Stimulated activated CD8-positive, alpha-beta memory T cell treated with anti-CD3 and anti-CD28 coated beads, Interleukin-2, amount 100 ng/mL, for 48 hours (primary cell): Measurements from ENCODE around the gene SRF.

Experiments used
- DNase-seq, 2 donors: peaks; one replicate each; pipeline ENCODE4 v3.0.0-alpha.2; 2020; ENCODE audit warnings: low read depth in 2 of 2

Gene SRF

DNA sequence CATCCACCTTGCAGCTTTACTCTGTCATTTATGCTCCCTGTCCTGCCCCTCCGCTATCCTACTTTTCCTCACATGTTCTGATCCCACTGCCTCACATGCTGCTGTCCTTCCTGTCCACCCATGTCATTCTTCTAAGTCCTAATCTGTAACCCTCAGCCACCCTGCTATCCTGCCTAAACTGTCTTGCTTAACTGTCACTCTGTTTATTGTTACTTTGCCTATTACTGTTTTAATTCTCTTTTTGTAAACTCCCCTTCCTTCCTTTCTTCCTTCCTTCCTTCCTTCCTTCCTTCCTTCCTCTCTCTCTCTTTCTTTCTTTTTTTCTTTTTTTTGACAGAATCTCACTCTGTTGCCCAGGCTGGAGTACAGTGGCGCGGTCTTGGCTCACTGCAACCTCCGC lies 12.4 kb downstream of the SRF start:
- DNase-seq, result no peak

DNA sequence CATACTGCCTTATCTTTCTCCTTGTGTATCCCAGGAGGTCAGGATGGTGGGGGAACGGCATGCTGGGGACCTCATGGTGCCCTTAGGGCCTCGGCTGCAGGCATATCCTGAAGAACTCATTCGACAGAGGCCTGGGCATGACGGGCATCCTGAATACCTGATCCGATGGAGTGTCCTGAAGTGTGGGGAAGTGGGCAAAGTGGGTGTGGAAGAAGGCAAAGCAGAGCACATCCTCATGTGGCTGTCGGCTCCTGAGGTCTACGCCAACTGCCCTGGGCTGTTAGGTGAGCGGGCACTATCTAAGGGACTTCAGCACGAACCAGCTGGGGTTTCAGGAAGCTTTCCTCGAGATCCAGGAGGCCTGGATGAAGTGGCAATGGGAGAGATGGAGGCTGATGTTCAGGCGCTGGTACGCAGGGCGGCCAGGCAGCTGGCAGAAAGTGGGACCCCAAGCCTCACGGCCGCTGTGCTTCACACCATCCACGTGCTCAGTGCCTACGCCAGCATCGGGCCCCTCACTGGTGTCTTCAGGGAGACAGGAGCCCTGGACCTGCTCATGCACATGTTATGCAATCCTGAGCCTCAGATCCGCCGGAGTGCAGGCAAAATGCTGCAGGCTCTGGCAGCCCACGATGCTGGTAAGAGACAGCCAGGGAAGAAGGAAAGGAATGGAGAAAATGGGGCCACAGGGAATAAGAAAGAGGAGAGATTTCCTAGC lies 13.4 kb downstream of the SRF start:
- DNase-seq, result no peak

DNA sequence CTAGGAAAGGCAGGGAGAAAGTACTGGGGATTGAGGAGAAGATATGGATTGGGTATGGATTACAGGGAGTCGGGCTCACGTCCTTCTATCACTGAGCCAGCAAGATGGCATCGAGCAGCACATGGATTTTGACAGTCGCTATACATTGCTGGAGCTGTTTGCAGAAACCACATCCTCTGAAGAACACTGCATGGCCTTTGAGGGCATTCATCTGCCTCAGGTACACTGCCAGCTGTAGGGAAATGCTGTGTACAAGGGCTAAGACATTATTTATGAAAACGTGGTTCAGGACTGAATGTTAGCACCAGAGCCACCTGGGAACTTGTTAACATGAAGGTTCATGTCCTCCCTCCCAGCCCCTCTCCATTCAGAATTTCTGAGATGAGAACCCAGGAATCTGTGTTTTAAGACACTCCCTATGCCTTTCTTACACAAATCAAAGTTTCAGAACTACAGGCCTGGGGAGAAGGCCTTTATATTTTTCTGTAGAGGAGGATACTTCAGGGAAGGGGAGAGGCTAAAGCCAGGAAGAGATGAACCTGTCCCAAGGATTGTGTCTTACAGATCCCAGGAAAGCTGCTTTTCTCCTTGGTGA lies 14.4 kb downstream of the SRF start:
- DNase-seq, result no peak

DNA sequence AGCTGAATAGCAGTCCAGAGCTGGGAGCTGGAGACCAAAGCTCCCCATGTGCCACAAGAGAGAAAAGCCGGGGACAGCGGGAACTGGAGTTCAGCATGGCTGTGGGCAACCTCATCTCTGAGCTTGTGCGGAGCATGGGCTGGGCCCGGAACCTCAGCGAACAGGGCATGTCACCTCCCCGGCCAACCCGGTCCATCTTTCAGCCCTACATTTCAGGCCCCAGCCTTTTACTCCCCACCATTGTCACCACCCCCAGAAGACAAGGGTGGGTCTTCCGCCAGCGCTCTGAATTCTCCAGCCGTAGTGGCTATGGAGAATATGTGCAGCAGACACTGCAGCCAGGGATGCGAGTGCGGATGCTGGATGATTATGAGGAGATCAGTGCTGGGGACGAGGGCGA lies 14.9 kb downstream of the SRF start:
- DNase-seq, result no peak

DNA sequence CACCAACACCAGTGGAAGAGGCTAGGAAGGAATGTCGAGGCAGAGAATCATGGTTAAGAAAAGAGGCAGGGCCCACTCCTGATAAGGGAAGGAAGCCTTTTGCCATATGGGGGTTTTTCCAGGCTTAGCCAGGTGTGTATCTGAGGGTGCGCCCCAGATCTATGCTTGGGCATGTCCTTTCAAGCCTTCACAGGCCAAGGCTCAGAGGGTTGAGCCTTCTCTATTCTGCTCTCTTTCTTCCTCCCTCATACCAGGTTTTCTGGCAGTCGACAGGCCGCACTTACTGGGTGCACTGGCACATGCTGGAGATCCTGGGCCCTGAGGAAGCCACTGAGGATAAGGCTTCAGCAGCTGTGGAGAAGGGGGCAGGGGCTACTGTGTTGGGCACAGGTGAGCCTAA lies 15.6 kb downstream of the SRF start:
- DNase-seq, result no peak

DNA sequence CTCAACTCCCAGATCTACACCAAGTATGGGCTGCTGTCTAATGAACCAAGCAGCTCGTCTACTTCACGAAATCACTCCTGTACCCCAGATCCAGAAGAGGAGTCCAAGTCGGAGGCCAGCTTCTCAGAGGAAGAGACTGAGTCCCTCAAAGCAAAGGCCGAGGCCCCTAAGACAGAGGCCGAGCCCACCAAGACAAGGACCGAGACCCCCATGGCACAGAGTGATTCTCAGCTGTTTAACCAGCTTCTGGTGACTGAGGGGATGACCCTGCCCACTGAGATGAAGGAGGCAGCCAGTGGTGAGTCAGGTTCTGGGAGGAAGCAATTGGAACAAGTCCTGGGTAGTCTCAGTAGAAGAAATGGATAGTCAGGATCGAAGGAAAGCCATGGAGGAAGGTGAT lies 16.8 kb downstream of the SRF start:
- no peak for DNase-seq

DNA sequence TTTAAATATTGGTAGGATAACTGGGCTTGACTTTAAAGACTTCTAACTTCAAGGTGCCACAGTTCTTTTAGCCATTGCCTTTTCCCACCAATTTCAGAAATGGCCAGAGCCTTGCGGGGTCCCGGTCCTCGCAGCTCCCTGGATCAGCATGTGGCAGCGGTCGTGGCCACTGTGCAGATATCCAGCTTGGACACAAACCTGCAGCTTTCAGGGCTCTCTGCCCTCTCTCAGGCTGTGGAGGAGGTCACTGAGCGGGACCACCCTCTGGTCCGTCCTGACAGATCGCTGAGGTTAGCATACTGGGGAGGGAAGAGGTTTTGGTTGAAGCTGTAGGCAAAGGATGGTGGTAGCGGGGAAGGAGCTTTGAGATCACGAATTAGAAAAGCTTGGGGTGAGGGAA lies 17.4 kb downstream of the SRF start:
- no peak for DNase-seq

DNA sequence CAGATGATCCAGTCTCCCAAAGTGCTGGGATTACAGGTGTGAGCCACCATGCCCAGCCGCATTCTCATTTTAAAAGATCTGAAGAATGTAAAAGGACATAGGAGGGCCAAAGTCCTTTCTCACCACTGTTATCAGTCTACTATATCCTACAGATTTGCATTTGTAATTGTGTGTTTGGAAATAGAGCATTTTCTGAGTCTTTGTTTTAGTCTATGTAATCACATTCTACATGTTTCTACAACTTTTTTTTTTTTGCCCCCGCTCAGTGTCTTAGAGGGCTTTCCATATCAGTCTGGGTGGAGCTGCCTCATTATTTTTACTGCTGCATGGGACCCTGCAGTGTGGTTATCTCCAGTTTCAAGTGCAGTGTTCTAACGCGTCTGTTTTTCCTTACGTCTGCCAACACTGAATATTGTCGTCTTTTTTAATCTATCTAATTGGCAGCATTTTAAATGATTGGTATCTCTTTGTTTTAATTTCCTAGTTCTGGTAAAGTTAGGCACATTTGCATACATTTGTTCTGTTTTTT lies 18.8 kb downstream of the SRF start:
- no peak for DNase-seq

DNA sequence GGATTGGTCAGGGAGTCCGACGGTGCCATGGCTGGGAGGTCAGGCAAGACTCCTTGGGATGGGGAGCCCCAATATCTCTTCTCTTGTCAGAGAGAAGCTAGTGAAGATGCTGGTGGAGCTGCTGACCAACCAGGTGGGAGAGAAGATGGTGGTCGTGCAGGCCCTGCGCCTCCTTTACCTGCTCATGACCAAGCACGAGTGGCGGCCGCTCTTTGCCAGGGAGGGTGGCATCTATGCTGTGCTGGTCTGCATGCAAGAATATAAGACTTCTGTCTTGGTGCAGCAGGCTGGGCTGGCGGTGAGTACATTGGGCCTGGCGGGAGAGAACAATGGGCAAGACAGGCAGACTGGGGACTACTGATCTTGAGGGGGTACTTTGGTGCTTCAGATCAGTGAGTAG lies 21.8 kb downstream of the SRF start:
- no peak for DNase-seq

DNA sequence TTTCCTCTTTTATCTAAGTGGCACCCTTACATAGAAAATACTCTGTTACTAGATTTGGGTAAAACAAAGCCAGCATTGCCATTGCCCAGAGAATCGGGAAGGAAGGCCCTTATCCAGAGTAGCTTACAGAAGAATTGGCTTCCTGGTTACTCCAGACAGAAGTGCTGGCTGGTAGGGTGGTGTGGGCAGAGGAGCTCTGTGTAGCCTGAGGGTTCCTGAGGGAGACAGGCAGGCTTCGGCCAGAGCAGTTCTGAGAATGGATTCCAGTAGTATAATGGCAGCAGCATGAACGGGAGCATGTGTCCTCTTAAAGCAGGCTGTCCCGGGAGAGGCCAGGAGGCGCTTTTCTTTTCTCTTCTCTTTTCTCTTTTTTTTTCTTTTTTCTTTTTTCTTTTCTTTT lies 22.9 kb downstream of the SRF start:
- DNase-seq, result no peak

DNA sequence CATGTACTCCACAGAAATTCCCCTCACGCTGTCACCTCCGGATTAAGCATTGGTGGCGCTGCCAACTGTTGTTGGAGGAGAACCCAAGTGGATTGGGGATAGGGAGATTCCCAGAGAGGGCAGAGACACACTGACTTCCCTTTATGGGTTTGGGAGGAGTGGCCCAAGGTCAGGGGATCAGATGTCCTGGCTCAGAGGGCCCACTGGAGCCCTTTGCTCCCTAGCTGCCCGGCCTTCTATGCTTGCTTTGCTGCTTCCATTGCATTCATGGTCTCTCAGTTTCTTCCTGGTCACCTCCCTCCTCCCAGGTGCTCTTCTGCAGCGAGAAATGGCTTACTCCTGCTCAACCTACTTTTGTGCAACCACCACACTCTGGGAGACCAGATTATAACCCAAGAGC lies 25.3 kb downstream of the SRF start:
- DNase-seq, result no peak

DNA sequence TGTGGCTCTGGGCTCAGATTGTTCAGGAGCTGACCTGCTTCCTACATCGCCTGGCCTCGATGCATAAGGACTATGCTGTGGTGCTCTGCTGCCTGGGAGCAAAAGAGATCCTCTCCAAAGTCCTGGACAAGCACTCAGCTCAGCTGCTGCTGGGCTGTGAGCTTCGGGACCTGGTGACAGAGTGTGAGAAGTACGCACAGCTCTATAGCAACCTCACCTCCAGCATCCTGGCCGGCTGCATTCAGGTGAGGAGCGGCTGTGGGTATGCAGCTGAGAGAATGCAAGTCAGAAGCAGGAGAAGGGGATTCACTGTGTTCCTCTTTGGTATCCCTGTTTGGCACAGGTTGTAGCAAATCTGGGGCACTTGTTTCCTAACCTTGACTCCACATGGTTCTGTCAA lies 28.8 kb downstream of the SRF start:
- no peak for DNase-seq

DNA sequence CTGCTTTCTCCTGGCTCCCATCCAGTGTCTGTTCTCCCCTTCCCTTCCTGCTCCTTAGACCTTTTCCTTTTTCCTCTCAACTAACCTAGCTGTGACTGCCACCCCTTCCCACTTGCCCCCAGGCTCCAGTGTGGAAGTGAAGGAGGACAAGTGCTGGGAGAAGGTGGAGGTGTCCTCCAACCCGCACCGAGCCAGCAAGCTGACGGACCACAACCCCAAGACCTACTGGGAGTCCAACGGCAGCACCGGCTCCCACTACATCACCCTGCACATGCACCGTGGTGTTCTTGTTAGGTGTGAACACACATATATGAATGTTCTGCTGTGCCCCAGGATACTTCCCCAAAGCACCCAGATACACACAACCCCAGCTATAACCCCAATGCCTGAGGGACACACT lies 29.5 kb downstream of the SRF start:
- DNase-seq, result no peak

DNA sequence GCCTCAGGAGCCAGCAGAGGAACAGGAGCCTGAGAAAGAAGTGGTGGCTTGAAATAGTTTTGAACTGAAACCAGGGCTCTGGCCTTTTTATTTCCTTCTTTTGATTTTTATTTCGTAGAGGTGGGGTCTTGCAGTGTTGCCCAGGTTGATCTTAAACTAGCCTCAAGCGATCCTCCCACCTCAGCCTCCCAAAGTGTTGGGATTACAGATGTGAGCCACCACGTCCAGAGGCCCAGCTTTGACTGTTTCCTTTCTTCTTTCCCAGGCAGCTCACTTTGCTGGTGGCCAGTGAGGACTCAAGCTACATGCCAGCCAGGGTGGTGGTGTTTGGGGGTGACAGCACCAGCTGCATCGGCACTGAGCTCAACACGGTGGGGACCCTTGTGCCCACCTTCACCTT lies 31.4 kb downstream of the SRF start:
- DNase-seq, result no peak

DNA sequence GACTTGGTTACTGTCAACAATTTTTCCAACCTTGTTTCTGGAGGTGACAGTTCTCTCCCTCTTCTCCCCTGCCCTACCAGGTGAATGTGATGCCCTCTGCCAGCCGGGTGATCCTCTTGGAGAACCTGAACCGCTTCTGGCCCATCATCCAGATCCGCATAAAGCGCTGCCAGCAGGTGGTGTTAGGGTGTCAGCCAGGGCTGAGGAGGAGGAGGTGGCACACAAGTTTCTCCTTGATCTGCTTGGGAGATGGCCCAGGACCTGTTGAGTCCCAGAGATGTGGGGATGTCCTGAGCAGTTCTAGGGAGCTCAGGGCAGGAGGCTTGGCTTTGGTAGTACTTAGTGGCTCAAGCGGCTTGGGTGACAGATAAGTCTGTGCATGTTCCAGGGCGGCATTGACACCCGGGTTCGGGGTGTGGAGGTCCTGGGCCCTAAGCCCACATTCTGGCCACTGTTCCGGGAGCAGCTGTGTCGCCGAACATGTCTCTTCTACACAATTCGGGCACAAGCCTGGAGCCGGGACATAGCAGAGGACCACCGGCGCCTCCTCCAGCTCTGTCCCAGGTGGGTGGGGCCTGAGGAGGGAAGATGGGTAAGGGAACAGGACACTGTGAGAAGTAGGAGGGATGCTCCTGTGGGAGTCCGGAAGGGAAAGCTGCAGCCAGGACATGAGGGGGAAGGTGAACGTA lies 32.1 kb downstream of the SRF start:
- DNase-seq, result no peak

DNA sequence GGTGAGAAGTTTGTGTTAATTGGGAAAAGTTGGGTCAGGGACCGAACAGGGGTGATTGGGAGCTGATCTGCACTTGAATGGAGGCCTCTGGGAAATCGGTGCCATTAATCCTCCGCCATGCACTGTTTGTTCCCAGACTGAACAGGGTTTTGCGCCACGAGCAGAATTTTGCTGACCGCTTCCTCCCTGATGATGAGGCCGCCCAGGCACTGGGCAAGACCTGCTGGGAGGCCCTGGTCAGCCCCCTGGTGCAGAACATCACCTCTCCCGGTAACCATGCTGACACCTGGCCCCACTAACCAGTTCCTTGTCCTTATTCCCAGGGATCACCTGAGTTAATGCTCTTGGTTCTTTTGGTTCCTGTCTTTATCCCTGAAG lies 32.6 kb downstream of the SRF start:
- DNase-seq, result no peak

DNA sequence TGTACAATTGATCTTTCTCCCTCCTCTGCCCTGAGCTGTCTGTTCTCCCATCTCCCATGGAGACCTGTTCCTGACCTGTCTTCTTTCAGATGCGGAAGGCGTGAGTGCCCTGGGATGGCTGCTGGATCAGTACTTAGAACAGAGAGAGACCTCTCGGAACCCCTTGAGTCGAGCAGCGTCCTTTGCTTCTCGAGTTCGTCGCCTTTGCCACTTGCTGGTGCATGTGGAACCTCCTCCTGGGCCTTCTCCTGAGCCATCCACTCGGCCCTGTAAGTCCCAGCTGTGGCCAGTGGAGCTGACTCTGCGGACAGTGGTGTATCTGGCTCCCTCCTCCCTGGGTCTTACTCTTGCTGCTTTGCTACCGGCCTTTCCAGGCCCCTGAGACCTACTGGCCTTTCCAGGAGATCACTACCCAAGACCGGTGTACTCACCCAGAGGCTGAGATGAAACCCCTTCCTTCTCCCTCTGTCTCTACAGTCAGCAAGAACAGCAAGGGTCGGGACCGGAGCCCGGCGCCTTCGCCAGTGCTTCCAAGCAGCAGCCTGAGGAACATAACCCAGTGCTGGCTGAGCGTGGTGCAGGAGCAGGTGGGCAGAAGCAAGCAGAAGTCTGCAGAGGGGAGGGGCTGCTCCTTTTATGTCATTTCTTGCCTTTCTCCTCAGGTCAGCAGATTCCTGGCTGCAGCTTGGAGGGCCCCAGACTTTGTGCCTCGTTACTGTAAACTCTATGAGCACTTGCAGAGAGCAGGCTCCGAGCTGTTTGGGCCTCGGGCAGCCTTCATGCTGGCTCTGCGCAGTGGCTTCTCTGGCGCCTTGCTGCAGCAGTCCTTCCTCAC lies 33.4 kb downstream of the SRF start:
- no peak for DNase-seq

DNA sequence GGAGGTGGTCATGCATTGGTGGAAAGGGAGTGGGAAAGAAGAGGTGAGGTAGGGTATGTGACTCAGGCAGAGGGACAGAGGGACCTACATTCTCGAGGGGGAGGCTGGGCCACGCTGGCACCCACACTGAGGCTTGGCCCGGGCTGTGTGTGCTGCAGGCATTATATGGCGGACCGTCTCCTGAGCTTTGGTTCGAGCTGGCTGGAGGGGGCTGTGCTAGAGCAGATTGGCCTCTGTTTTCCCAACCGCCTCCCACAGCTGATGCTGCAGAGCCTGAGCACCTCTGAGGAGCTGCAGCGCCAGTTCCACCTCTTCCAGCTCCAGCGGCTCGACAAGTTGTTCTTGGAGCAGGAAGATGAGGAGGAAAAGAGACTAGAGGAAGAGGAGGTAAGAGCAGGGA lies 34.8 kb downstream of the SRF start:
- no peak for DNase-seq

DNA sequence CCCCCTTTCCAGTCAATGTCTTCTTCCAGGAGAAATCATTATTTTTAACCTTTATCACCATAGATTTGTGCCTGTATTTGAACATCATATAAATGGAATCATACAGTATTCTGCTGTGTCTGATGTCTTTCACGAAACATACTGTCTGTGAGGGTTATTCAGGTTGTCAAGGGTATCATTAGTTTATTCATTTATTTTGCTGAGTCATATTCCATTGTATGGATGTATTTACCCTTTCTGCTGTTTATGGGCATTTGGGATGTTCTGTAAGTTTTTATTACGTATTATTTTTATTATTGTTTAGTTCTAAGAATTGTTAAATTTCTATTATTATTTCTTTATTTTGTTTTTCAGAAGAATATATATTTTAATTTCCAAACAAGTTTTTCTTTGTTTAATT lies 36.2 kb downstream of the SRF start:
- no peak for DNase-seq

DNA sequence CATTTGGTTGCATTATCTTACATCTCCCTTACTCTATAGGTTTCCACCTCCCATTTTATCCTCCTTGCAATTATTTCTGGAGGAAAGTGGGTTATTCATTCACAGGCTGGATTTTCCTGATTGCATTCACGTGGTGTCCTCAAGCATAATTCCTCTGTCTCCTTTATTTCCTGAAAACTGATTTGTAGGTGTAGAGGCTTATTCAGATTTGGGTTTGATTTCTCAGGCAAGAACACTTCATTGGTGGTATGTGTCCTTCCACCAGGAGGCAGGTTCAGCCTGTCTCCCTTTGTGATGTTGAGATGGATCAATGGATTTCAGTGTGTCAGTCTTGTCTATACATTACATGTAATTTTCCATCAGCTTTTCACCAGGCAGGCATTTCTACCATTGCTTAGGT lies 40.9 kb downstream of the SRF start:
- no peak for DNase-seq

DNA sequence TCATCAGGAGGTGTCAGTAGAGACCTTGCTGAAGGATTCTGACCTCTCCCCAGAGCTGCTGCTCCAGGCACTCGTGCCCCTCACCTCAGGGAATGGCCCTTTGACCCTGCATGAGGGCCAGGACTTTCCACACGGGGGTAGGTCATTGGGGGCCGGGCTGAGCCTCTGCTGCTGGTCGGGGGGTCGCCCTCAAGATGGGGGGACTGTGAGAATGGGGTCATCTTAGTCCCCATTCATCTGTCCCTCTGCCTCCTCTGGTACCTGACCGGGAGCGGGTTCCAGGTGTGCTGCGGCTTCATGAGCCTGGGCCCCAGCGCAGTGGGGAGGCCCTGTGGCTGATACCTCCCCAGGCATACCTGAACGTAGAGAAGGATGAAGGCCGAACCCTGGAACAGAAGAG lies 42.4 kb downstream of the SRF start:
- no peak for DNase-seq

DNA sequence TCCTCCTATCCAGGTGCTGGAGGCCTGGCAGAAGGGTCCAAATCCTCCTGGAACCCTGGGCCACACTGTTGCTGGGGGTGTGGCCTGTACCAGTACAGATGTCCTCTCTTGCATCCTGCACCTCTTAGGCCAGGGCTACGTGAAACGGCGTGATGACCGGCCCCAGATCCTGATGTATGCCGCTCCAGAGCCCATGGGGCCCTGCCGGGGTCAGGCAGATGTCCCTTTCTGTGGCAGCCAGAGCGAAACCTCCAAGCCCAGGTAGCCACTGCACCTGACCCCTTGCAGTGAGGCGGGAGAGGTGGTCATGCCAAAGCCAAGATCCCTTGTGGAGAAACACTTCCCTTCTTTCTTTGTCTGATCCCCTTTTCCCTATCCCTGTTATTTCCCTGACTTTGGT lies 44.0 kb downstream of the SRF start:
- no peak for DNase-seq
